Articular chondrocyte of knee joint (primary cell): Measurements from ENCODE around the gene SHOC2. TPM values are rescaled to one million over a fixed set of nuclear protein-coding genes. Genes with fewer than 3 reads are reported as not detected.

Experiments
- small RNA-seq: library from RNA; depleted of rRNA; stranded (forward); fragments of <200 nt; gene quantifications from one replicate; pipeline ENCODE3, GENCODE V24; 2012
- total RNA-seq: library from RNA; depleted of rRNA; stranded (reverse); fragments of >200 nt; gene quantifications from 2 replicates; pipeline ENCODE4 v1.2.3, GENCODE V29; 2012

Gene SHOC2
- total RNA-seq: 75.2 and 77.2 TPM in 2 replicates

GRCh38 chr10:110919349-110919931 lies at the start of gene SHOC2:
SHOC2 (plus strand) TSS chr10:110919604; CDS start chr10:110964359, 44,755 bp downstream.

GRCh38 chr10:110871298-110872084 lies 47.9 kb upstream of the SHOC2 start, which contains the start of gene PDCD4:
PDCD4 (plus strand) TSS chr10:110871928; CDS start chr10:110876028, 4,100 bp downstream.

GRCh38 chr10:110918643-110919348 lies 608 bp upstream of the SHOC2 start, which contains the start of gene BBIP1:
BBIP1 (minus strand) TSS chr10:110919180; CDS start chr10:110918157, 1,023 bp downstream.

Small RNA genes lying within 50 kb of the gene (small RNA-seq; reads per million reads assigned to genes)
- 3.4 reads per million, percentile 85 among the genes with 10 or more reads in this experiment for gene MIR548E

Other genes with a start within 250 kb of the SHOC2 start
- 74.5 and 94.3 TPM in 2 replicates for gene PDCD4, start 47.7 kb upstream of the SHOC2 start, total RNA-seq
- gene BBIP1, start 424 bp upstream of the SHOC2 start, total RNA-seq: 31.4 and 37.1 TPM in 2 replicates
- gene ADRA2A, start 157.4 kb downstream of the SHOC2 start, total RNA-seq: 8.9 and 14.6 TPM in 2 replicates